Upper lobe of right lung (tissue), 1 donor: Measurements from ENCODE around the gene SLC16A1. TPM values are rescaled to one million over a fixed set of nuclear protein-coding genes. Genes with fewer than 3 reads are reported as not detected.

Experiments
- ATAC-seq: fragments of 200-7000 bp; cut with Tn5 transposase; one replicate; pipeline ENCODE4 v1.9.1; 2020; ENCODE audit warnings: mild to moderate bottlenecking, moderate library complexity
- DNase-seq: peaks from one replicate; pipeline ENCODE4 v3.0.0-alpha.2; 2020
- H3K27ac ChIP-seq: fragments of 200-600 bp; one replicate; pipeline ENCODE4 v1.8.0; 2022
- H3K27me3 ChIP-seq: fragments of 200-600 bp; one replicate; pipeline ENCODE4 v1.8.0; 2022; ENCODE audit warnings: mild to moderate bottlenecking
- H3K36me3 ChIP-seq: fragments of 200-600 bp; one replicate; pipeline ENCODE4 v1.8.0; 2022
- H3K4me1 ChIP-seq: fragments of 200-600 bp; one replicate; pipeline ENCODE4 v1.8.0; 2022
- H3K4me3 ChIP-seq: fragments of 200-600 bp; one replicate; pipeline ENCODE4 v1.8.0; 2022; ENCODE audit warnings: mild to moderate bottlenecking
- H3K9me3 ChIP-seq: fragments of 200-600 bp; one replicate; pipeline ENCODE4 v1.8.0; 2022
- CTCF ChIP-seq: fragments of 200-600 bp; IDR thresholded peaks from one replicate; pipeline ENCODE4 v1.8.0; 2022; ENCODE audit warnings: antibody characterized with exemption
- intact Hi-C: fragments of 100-400 bp; cut with DNase I; formaldehyde crosslinking; loops from one replicate; pipeline ENCODE4 v1.11.0; 2022
- total RNA-seq: library from RNA; stranded (reverse); fragmentation: NEBNext Ultra II Directional; extraction: Animal tissue kit (Norgen Biotek cat#: 25700); gene quantifications from one replicate; pipeline ENCODE4 v1.2.1, GENCODE V29; 2021
- donor health status: DM: no; HTN: yes; CAD: no; lungs with severe emphysema.

Gene SLC16A1
- total RNA-seq, 1 donor from 2014 or later: 8.6 TPM

- H3K4me3 ChIP-seq: no peak overlapping the region
- no peak overlapping the region for H3K27ac ChIP-seq
- ATAC-seq (no peak), DNase-seq (no peak)
- no peak for TF ChIP-seq CTCF
- intact Hi-C loops: loop anchor here (10.0 kb wide), 1 partner anchor 152 kb away; no protein-coding TSS in a partner anchor
- H3K9me3 ChIP-seq: no peaks in the 10 kb centered on the region
- no peaks in the 10 kb centered on the region for H3K27me3 ChIP-seq
- H3K4me1 ChIP-seq: no peaks in the 10 kb centered on the region
- H3K36me3 ChIP-seq: no peaks in the 10 kb centered on the region
These were observed 79.7 kb downstream of the SLC16A1 start for GRCh38 chr1:112876315-112876714.

- no peak overlapping the region for H3K4me3 ChIP-seq
- intact Hi-C loops: loop anchor here (10.0 kb wide), 1 partner anchor 148 kb away; no protein-coding TSS in a partner anchor
- H3K36me3 ChIP-seq: no peaks in the 10 kb centered on the region
- ATAC-seq: no peak
- H3K9me3 ChIP-seq: no peaks in the 10 kb centered on the region
- no peaks in the 10 kb centered on the region for H3K27me3 ChIP-seq
- no peak for TF ChIP-seq CTCF
- DNase-seq: no peak
- H3K4me1 ChIP-seq: no peaks in the 10 kb centered on the region
- H3K27ac ChIP-seq: no peak overlapping the region
These were observed 83.4 kb downstream of the SLC16A1 start for GRCh38 chr1:112872551-112872962.

- Histone ChIP-seq H3K4me3 (no peak overlapping the region), H3K9me3 (no peaks in the 10 kb centered on the region), H3K4me1 (no peaks in the 10 kb centered on the region), H3K27me3 (no peaks in the 10 kb centered on the region), H3K27ac (no peak overlapping the region), H3K36me3 (no peaks in the 10 kb centered on the region)
- ATAC-seq (no peak), DNase-seq (no peak)
- intact Hi-C loops: loop anchor here (10.0 kb wide), 1 partner anchor 146 kb away; no protein-coding TSS in a partner anchor
- TF ChIP-seq CTCF: no peak
These were observed 84.9 kb downstream of the SLC16A1 start for GRCh38 chr1:112870887-112871646.

GRCh38 chr1:112869895-112870294 lies 86.1 kb downstream of the SLC16A1 start:
- TF ChIP-seq CTCF: no peak
- DNase-seq (no peak), ATAC-seq (no peak)
- Histone ChIP-seq H3K27ac (no peak overlapping the region), H3K27me3 (no peaks in the 10 kb centered on the region), H3K9me3 (no peaks in the 10 kb centered on the region), H3K4me1 (no peaks in the 10 kb centered on the region), H3K4me3 (no peak overlapping the region), H3K36me3 (no peaks in the 10 kb centered on the region)
- intact Hi-C loops: loop anchor here (10.0 kb wide), 1 partner anchor 145 kb away; no protein-coding TSS in a partner anchor

GRCh38 chr1:112868191-112868590 lies 87.8 kb downstream of the SLC16A1 start:
- ATAC-seq: no peak

More at GRCh38 chr1:112868191-112868590, 87.8 kb downstream of the SLC16A1 start:
- no peak overlapping the region for H3K4me3 ChIP-seq
- no peak for DNase-seq
- no peak for TF ChIP-seq CTCF
- no peaks in the 10 kb centered on the region for H3K36me3 ChIP-seq
- intact Hi-C loops: no loop called here
- no peaks in the 10 kb centered on the region for H3K4me1 ChIP-seq
- H3K9me3 ChIP-seq: no peaks in the 10 kb centered on the region
- H3K27ac ChIP-seq: no peak overlapping the region
- no peaks in the 10 kb centered on the region for H3K27me3 ChIP-seq
